HG03159 (cell line): ENCODE results near the gene PXDN.
"Not testable (repeated sequence)": the region's sequence is repeated elsewhere in the genome, so short reads cannot be mapped to it uniquely, and the experiment has no call there.

Experiments
- ATAC-seq: cut with Tn5 transposase; IDR thresholded peaks from one replicate; pipeline ENCODE4 v1.9.1; 2021; ENCODE audit warnings: mild to moderate bottlenecking, moderate library complexity; ENCODE audit not compliant: unreplicated experiment

PXDN gene

DNA sequence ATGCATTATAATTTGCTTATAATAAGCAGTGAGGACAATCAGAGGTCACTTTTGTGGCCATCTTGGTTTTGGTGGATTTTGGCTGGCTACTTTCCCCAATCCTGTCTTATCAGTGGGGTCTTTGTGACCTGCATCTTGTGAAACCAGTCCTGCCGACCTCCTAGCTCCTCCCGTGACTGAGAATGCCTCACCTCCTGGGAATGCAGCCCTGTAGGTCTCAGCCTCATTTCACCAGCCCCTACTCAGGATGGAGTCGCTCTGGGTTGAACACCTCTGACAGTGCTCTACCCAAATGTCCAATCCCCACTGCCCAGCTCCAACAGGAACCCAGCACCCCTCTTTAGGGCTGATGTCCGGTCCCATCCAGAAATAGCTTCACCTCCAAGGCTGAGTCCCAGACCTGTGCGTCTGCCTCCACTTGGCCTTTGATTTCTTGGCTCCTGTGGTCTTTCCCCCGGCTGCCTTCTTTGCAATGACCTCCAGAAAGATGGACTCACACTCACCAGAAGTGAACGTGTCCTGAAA lies 31.3 kb upstream of the PXDN start:
- ATAC-seq, result no peak

GRCh38 chr2:1774929-1775328 lies 30.6 kb upstream of the PXDN start:
- ATAC-seq, result no peak

DNA sequence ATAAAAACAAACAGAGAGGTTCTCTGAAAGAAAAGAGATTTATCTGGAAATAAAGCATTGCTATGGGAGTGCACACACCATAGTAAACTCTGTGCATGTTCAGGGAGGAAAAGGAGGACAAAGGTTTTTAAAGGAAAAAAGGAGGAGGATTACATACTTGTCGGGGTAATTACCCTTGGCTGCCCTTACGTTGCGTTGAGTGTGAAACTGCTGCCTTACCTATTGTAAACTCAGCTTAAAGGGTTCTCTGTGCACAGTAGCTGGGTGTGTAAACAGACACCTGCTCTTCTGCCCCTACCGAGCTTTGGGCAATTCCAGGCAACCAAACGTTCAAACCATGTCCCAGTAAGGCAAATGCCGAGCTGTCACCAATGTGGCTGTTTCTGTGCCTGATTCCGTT lies 29.6 kb upstream of the PXDN start:
- no peak for ATAC-seq

DNA sequence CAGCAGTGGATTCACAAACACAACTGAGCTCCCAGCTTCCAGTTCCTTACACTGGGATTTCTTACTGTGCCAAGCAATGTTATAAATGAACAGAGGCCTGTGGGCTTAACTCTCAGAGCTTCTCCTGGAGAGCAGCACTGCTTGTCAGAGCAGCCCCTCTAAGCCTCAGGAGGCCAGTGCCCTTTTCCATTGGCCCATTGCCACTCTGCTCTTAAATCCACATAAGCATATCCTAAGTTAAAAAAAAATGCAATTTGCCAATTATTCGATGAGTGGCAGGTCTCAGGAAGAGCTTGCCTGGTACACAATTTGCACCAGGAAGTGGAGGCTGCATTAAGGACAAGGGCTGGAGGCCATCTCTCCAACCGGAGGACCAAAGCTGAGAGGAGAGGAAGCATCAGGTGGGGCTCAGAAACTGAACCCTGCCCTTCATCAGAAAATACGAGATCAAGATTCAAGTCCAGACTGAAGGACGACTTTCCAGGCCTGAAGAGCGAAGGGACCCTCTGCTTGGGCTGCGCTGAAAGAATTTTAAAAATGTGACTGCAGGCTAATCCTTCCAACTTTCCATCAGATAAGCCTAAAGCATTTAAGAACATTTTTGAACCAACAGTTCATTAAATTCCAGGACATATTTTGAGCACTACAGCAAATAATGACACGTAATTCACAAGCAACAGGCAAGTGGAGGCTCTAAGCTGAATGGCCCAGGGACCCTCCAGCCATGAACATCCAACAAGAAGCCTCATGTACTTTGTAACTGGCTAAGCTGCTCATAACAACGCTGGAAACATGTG lies 28.4 kb upstream of the PXDN start:
- ATAC-seq, result no peak

DNA sequence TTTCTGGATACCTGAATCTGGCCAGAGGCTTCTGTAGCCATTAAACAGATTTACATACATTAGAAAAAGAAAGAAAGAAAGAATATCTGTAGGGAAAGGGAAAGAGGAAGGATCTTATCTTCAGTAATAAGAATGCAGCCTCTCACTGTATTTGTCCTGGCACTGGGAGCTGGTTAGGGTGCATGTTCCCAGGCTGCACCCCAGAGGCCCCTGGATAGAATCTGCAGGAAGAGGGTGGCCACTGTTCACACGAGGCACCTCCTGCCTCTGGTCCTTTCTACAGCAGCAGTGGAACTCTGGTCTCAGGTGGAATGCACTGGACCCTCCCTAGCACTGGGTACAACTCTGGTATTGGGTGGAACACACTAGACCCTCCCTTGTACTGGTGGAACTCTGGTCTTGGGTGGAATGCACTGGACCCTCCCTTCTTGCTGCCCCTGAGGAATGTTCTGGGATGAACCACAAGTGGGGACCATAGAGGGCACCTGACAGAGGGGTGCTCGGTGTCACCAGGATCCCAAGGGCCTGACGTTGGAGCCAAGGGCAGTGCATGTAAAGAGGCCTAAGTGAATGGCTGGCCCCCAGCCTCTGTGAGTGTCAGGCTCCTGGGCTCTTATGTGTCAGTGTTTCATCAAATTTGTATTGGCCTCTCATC lies 27.4 kb upstream of the PXDN start:
- no peak for ATAC-seq

- no peak for ATAC-seq
Observed at GRCh38 chr2:1770566-1771380, 26.5 kb upstream of the PXDN start.

DNA sequence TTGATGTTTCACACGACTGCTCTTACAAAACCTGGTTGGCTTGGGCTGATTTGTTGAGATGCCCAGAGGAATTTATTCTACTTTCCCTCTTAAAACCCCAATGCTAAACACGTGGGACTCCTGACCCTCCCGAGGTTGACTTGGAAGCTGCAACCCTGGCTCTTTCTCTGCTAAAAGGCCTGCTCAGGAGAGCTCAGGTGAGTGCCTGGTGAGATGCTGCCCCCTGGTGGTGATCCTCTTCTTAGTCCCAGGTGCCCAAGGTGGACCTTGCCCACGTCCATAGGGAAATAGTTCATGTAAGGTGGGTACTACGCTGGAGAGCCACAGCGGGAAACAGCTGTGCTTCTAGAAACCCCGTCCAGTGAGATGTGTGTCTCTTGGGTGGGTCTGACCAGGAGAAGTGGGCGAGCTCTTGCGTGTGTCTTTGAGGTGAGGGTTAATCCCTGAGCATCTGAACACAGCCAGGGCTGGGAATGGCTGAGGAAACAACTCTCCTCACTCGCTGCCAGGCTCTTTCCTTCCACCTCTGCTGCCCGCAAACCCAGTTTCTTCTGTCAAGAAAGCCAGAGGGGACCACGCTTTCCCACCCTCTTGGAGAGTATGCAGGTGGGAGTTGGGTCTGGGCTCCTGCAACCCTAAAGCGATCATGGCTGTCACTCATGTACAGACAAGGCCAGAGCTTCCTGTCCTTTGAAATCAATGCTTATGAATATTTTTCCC lies 25.5 kb upstream of the PXDN start:
- no peak for ATAC-seq

GRCh38 chr2:1767939-1768691 lies 23.8 kb upstream of the PXDN start:
- ATAC-seq, result no peak

DNA sequence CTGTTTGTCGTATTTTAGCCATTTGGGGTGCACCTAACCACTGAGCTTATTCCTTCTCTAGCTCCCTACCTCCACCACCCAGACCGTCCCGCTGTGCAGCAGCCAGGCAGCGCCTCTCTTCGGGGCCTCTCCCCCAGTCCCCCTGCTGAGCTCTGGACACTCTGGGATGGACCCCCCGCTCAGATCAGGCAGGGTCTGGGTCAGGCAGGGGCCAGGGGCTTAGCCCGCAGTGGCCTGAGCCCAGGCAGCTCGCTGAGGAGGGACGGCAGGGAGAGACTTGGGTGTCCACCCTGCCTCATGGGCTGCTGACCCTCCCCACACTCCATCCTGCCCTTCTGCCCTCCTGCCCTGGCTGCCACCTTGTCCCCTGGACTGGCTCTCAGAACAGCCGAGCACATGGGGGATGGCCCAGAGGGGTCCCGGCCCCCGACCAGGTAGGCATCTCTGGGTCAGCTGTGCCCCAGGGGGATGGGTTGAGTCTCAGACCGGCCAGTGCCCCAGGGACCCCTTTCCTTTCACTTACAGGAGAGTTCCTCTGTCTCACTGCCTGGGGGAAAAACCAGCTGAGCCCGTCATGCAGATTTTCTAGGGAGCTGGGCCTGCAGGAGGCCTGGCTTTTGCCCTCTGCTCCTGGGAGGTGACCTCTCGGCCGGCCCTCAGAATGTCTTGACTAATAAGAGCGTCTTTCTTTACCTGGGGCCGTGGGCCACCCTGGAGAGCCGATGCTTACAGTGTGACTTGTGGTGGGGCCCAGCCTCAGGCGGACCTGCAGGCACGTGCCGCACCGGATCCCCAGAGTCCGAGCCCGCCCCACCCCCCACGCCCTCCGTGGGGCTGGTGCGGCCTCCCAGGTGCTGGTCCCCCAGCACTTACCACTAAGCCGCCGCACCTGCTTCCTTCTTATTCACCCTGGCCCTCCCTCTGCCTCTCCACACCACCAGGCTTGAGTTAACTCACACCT lies 22.8 kb upstream of the PXDN start:
- no peak for ATAC-seq

DNA sequence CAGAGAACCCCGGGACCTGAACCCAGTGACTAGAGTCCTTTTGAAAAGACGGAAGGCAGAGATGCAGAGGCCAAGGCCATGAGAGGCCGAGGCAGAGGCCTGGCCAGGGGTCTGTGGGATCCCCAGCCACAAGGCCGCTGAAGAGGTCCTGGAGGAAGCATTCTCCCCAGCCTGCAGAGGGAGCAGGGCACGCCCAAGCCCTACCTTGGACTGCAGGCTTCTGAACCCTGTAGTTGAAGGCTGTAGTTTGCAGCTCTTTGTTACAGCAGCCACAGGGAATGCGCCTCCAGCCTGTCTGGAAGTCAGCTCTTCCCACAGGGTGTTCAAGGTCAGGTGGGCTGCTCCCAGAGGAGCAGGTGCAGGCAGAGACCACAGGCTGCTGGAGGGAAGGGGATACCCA lies 22.1 kb upstream of the PXDN start:
- no peak for ATAC-seq

GRCh38 chr2:1765201-1765600 lies 20.9 kb upstream of the PXDN start:
- ATAC-seq, result not testable (repeated sequence)

DNA sequence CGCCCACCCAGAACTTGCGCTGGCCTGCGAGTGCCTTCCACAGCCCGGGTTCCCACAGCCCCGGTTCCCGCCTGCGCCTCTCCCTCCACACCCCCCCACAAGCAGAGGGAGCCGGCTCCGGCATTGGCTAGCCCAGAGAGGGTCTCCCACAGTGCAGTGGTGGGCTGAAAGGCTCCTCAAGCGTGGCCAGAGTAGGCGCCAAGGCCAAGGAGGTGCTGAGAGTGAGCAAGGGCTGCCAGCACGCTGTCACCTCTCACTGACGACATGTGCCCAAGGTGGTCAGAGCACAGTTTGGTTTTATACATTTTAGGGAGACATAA lies 15.3 kb upstream of the PXDN start:
- no peak for ATAC-seq

DNA sequence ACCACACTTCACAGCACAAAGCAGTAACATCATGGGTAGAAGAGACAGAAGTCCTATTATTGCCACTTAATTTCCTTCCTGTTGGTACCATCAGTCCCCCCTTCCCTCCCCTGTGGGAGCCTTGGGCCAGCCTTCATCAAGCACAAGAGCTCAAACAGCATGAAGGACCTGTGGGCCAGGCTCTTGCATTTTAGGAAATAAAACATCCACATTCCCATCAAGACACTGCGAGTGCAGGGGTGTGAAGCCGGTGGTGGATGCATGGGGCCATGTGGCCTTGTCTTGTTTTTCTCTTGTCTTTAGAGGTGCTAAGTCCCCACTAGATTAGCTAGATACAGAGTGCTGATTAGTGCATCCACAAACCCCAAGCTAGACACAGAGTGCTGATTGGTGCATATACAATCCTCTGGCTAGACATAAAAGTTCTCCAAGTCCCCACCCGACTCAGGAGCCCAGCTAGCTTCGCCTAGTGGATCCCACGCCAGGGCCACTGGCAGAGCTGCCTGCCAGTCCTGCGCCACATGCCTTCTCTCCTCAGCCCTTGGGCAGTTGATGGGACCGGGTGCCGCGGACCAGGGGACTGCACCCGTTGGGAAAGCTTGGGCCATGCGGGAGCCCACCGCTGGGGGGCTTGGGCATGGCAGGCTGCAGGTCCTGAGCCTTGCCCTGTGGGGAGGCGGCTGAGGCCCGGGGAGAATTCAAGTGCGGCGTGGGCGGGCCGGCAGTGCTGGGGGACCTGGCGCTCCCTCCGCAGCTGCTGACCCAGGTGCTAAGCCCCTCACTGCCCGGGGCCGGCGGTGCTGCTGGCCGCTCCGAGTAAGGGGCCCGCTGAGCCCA lies 14.7 kb upstream of the PXDN start:
- no peak for ATAC-seq

GRCh38 chr2:1758171-1758570 lies 13.9 kb upstream of the PXDN start:
- no peak for ATAC-seq

- no peak for ATAC-seq
Observed at GRCh38 chr2:1757567-1757966, 13.3 kb upstream of the PXDN start.

- not testable (repeated sequence) for ATAC-seq
Observed at GRCh38 chr2:1757146-1757545, 12.8 kb upstream of the PXDN start.

DNA sequence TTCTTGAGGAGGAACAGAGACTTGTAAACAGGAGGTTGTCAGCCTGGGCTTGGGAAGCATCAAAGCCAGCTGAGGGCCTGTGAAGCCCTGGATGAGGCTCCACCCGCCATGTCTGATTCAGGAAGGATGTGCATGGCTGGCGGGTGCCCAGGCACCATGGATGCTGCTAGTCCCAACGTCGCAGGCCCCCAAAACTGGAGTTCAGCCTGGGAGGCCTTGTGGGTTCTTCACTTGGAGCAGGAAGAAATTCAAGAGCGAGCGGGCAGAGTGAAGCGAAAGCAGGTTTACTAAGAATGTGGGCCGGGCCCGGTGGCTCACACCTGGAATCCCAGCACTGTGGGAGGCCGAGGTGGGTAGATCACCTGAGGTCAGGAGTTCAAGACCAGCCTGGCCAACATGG lies 12.1 kb upstream of the PXDN start:
- no peak for ATAC-seq

- ATAC-seq, result no peak
Observed at GRCh38 chr2:1755436-1756191, 11.3 kb upstream of the PXDN start.
